Activated CD8-positive, alpha-beta T cell treated with anti-CD3 and anti-CD28 coated beads for 36 hours (primary cell): ENCODE results near the gene SEC16B. TPM values are rescaled to one million over a fixed set of nuclear protein-coding genes. Genes with fewer than 3 reads are reported as not detected.

Source experiments
- ATAC-seq: fragments of 200-7000 bp; cut with Tn5 transposase; one replicate; pipeline ENCODE4 v1.10.0; 2021; ENCODE audit warnings: mild to moderate bottlenecking, moderate library complexity
- CTCF ChIA-PET: fragments of 350-600 bp; sonication (Branson Sonifier 250); formaldehyde crosslinking; loops from one replicate; lab custom pipeline; 2021; ENCODE audit warnings: antibody characterized with exemption; lab: Charles Lee
- POLR2A ChIA-PET: fragments of 350-600 bp; sonication (Branson Sonifier 250); formaldehyde crosslinking; loops from one replicate; lab custom pipeline; 2021; ENCODE audit warnings: antibody characterized with exemption; lab: Charles Lee
- DNase-seq: peaks from one replicate; pipeline ENCODE4 v3.0.0-alpha.2; 2020
- H3K27ac Mint-ChIP-seq: one replicate; pipeline ENCODE4 v1.8.0; 2021; ENCODE audit warnings: mild to moderate bottlenecking, mixed read lengths
- H3K27me3 Mint-ChIP-seq: one replicate; pipeline ENCODE4 v1.8.0; 2021; ENCODE audit warnings: mixed read lengths
- H3K36me3 Mint-ChIP-seq: one replicate; pipeline ENCODE4 v1.8.0; 2021; ENCODE audit warnings: low read depth, mixed read lengths
- H3K4me1 Mint-ChIP-seq: one replicate; pipeline ENCODE4 v1.8.0; 2021; ENCODE audit warnings: low read depth, mixed read lengths
- H3K4me3 Mint-ChIP-seq: one replicate; pipeline ENCODE4 v1.8.0; 2021; ENCODE audit warnings: mild to moderate bottlenecking, moderate library complexity, mixed read lengths
- H3K9me3 Mint-ChIP-seq: one replicate; pipeline ENCODE4 v1.8.0; 2021; ENCODE audit warnings: mixed read lengths
- CTCF ChIP-seq: fragments of 200-600 bp; IDR thresholded peaks from one replicate; pipeline ENCODE4 v1.8.0; 2022; ENCODE audit warnings: antibody characterized with exemption, mild to moderate bottlenecking
- intact Hi-C: fragments of 100-400 bp; cut with micrococcal nuclease; formaldehyde crosslinking; loops from one replicate; pipeline ENCODE4 v1.10.0; 2022
- total RNA-seq, 2 experiments: library from RNA; stranded (reverse); gene quantifications; one replicate each; pipeline ENCODE4 v1.2.3, GENCODE V29; 2021

The SEC16B gene
- total RNA-seq, 2 experiments from 2014 or later: not detected

GRCh38 chr1:177952691-177953090 lies 17.2 kb downstream of the SEC16B start:
- no peak for TF ChIP-seq CTCF
- ChIA-PET POLR2A (no interaction called here), CTCF (no interaction called here)
- H3K4me1 Mint-ChIP-seq: no peaks in the 10 kb centered on the region
- H3K4me3 Mint-ChIP-seq: no peak overlapping the region
- ATAC-seq: no peak
- no peaks in the 10 kb centered on the region for H3K36me3 Mint-ChIP-seq
- H3K27me3 Mint-ChIP-seq: peaks cover 1% of the 10 kb centered on the region
- H3K27ac Mint-ChIP-seq: no peak overlapping the region
- no peaks in the 10 kb centered on the region for H3K9me3 Mint-ChIP-seq
- no peak for DNase-seq
- intact Hi-C loops: no loop called here

- POLR2A ChIA-PET: no interaction called here
- no peak for TF ChIP-seq CTCF
- no peak overlapping the region for H3K27ac Mint-ChIP-seq
- ATAC-seq (no peak), DNase-seq (no peak)
- CTCF ChIA-PET: interaction anchor here (0.8 kb wide), 1 partner anchor 80 kb away, joined by 3 read pairs; no protein-coding TSS in a partner anchor
- no peaks in the 10 kb centered on the region for H3K9me3 Mint-ChIP-seq
- peaks cover 1% of the 10 kb centered on the region for H3K27me3 Mint-ChIP-seq
- intact Hi-C loops: no loop called here
- H3K36me3 Mint-ChIP-seq: no peaks in the 10 kb centered on the region
- H3K4me3 Mint-ChIP-seq: no peak overlapping the region
- no peaks in the 10 kb centered on the region for H3K4me1 Mint-ChIP-seq
These were observed 17.6 kb downstream of the SEC16B start for GRCh38 chr1:177952249-177952648.

- intact Hi-C loops: no loop called here
- no peak overlapping the region for H3K4me3 Mint-ChIP-seq
- H3K9me3 Mint-ChIP-seq: no peaks in the 10 kb centered on the region
- no peak overlapping the region for H3K27ac Mint-ChIP-seq
- no peak for TF ChIP-seq CTCF
- H3K4me1 Mint-ChIP-seq: no peaks in the 10 kb centered on the region
- DNase-seq (no peak), ATAC-seq (no peak)
- CTCF ChIA-PET: interaction anchor here (0.7 to 0.8 kb wide), 2 partner anchors 12 to 337 kb away, joined by 3 read pairs; no protein-coding TSS in a partner anchor
- H3K27me3 Mint-ChIP-seq: peaks cover 1% of the 10 kb centered on the region
- H3K36me3 Mint-ChIP-seq: no peaks in the 10 kb centered on the region
- POLR2A ChIA-PET: no interaction called here
These were observed 19.4 kb downstream of the SEC16B start for GRCh38 chr1:177950506-177950905.

- POLR2A ChIA-PET: no interaction called here
- TF ChIP-seq CTCF: peak; percentile 67
- no peak overlapping the region for H3K27ac Mint-ChIP-seq
- no peaks in the 10 kb centered on the region for H3K9me3 Mint-ChIP-seq
- H3K36me3 Mint-ChIP-seq: no peaks in the 10 kb centered on the region
- H3K4me3 Mint-ChIP-seq: no peak overlapping the region
- no peaks in the 10 kb centered on the region for H3K4me1 Mint-ChIP-seq
- intact Hi-C loops: loop anchor here (10.0 kb wide), 1 partner anchor 1054 kb away; no protein-coding TSS in a partner anchor
- DNase-seq (peak; percentile 23), ATAC-seq (peak; percentile 65)
- CTCF ChIA-PET: interaction anchor here (1.0 to 1.5 kb wide), 6 partner anchors 10 to 1061 kb away, joined by 3 to 4 read pairs (median 3); no protein-coding TSS in a partner anchor
- peaks cover 1% of the 10 kb centered on the region for H3K27me3 Mint-ChIP-seq
These were observed 21.4 kb downstream of the SEC16B start for GRCh38 chr1:177948336-177948972.

DNA sequence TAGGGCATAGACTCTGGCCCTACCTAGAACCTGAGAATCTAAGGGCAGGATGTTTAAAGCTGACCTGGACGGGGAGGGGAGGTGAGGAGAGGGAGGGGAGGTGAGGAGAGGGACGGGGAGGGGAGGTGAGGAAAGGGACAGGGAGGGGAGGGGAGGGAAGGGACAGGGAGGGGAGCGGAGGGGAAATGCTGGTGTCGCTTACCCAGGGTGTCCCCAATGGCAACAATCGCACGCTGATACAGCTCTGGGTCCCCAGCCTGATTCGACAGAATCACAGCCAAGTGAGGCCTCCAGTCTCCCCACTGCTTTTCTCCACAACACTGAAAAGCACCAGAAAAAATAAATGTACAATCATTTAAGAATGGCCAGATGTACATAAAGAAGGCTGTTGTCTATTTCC lies 22.2 kb downstream of the SEC16B start:
- ATAC-seq (no peak), DNase-seq (no peak)
- Mint-ChIP-seq H3K27ac (no peak overlapping the region), H3K4me1 (no peaks in the 10 kb centered on the region), H3K9me3 (no peaks in the 10 kb centered on the region), H3K36me3 (no peaks in the 10 kb centered on the region), H3K4me3 (no peak overlapping the region), H3K27me3 (peaks cover 1% of the 10 kb centered on the region)
- ChIA-PET POLR2A (no interaction called here), CTCF (interaction anchor here (1.0 to 1.5 kb wide), 6 partner anchors 11 to 1060 kb away, joined by 3 to 4 read pairs (median 3); no protein-coding TSS in a partner anchor)
- TF ChIP-seq CTCF: no peak
- intact Hi-C loops: loop anchor here (10.0 kb wide), 1 partner anchor 1053 kb away; no protein-coding TSS in a partner anchor
